ENCODE results near the gene ITGB6.

GRCh38 chr2:160073284-160073888 is 126.7 kb downstream of the ITGB6 start:
- no peak for TF ChIP-seq POLR2A (IDR thresholded peaks at IDR 0.05; ENCODE audit: low read depth, low read length)
- TF ChIP-seq, protein P1, sequence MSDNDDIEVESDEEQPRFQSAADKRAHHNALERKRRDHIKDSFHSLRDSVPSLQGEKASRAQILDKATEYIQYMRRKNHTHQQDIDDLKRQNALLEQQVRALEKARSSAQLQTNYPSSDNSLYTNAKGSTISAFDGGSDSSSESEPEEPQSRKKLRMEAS (IDR thresholded peaks at IDR 0.05; ENCODE audit: low read depth, low read length), result no peak
- TF ChIP-seq ZZZ3 (IDR thresholded peaks at IDR 0.05; ENCODE audit: control insufficient read depth, insufficient read length, low read depth), result no peak
- no peak for TF ChIP-seq POLR2AphosphoS2 (IDR thresholded peaks at IDR 0.05; ENCODE audit: low read depth, low read length)
- TF ChIP-seq TCF7 (IDR thresholded peaks at IDR 0.05; ENCODE audit: borderline replicate concordance), result no peak
- TF ChIP-seq CTCF (IDR thresholded peaks at IDR 0.05 in 2 of 3, conservative IDR thresholded peaks at IDR 0.05 in 1 of 3; ENCODE audit: control insufficient read depth in 2 of 3, extremely low read depth in 1 of 3, insufficient read depth in 1 of 3, low read depth in 3 of 3, low read length in 3 of 3), result no peak
- TF ChIP-seq, protein P2, sequence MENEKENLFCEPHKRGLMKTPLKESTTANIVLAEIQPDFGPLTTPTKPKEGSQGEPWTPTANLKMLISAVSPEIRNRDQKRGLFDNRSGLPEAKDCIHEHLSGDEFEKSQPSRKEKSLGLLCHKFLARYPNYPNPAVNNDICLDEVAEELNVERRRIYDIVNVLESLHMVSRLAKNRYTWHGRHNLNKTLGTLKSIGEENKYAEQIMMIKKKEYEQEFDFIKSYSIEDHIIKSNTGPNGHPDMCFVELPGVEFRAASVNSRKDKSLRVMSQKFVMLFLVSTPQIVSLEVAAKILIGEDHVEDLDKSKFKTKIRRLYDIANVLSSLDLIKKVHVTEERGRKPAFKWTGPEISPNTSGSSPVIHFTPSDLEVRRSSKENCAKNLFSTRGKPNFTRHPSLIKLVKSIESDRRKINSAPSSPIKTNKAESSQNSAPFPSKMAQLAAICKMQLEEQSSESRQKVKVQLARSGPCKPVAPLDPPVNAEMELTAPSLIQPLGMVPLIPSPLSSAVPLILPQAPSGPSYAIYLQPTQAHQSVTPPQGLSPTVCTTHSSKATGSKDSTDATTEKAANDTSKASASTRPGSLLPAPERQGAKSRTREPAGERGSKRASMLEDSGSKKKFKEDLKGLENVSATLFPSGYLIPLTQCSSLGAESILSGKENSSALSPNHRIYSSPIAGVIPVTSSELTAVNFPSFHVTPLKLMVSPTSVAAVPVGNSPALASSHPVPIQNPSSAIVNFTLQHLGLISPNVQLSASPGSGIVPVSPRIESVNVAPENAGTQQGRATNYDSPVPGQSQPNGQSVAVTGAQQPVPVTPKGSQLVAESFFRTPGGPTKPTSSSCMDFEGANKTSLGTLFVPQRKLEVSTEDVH (IDR thresholded peaks at IDR 0.05; ENCODE audit: low read depth, partially characterized antibody), result no peak
- TF ChIP-seq KDM1A (IDR thresholded peaks at IDR 0.05; ENCODE audit: borderline replicate concordance), result no peak
- no peak for TF ChIP-seq CREB1 (IDR thresholded peaks at IDR 0.05; ENCODE audit: low read depth)

Data from GM12878 (cell line).